SU-DHL-6 (cell line): ENCODE data around the gene DNAJC11.
"Not testable (repeated sequence)": the region's sequence is repeated elsewhere in the genome, so short reads cannot be mapped to it uniquely, and the experiment has no call there.

Experiments
- H2AFZ ChIP-seq: fragments of 200-600 bp; sonication (generic); 2 replicates; pipeline ENCODE4 v1.6.1; 2014; ENCODE audit warnings: low read depth, mild to moderate bottlenecking, moderate library complexity, mixed read lengths, antibody characterized with exemption, low read length; ENCODE audit not compliant: severe bottlenecking
- H3F3A ChIP-seq: fragments of 200-600 bp; shearing (Covaris generic); 2 replicates; pipeline ENCODE4 v1.6.0; 2016; ENCODE audit warnings: antibody characterized with exemption, mild to moderate bottlenecking; ENCODE audit not compliant: insufficient read depth
- H3K27ac ChIP-seq: fragments of 200-600 bp; sonication (generic); 2 replicates; pipeline ENCODE4 v1.5.1; 2016; ENCODE audit warnings: low read depth, mild to moderate bottlenecking, low read length, moderate library complexity, mixed read lengths
- H3K27me3 ChIP-seq: fragments of 200-600 bp; sonication (generic), shearing (Covaris generic); 2 replicates; pipeline ENCODE4 v1.6.0; 2014; ENCODE audit warnings: mild to moderate bottlenecking, low read length
- H3K36me3 ChIP-seq: fragments of 200-600 bp; sonication (generic); 2 replicates; pipeline ENCODE4 v1.6.1; 2014; ENCODE audit warnings: mild to moderate bottlenecking, low read length, mixed read lengths
- H3K4me2 ChIP-seq: fragments of 300-600, 200-600 bp; shearing (Covaris generic), sonication (generic); 2 replicates; pipeline ENCODE4 v1.6.0; 2014; ENCODE audit warnings: low read length, low read depth, mild to moderate bottlenecking; ENCODE audit not compliant: poor library complexity, severe bottlenecking
- H3K4me3 ChIP-seq: fragments of 200-600 bp; sonication (generic); 2 replicates; pipeline ENCODE4 v1.5.1; 2014; ENCODE audit warnings: antibody characterized with exemption, low read length, mild to moderate bottlenecking, mixed read lengths; ENCODE audit not compliant: insufficient read depth, poor library complexity, severe bottlenecking
- H3K79me2 ChIP-seq: fragments of 200-600 bp; sonication (generic); 2 replicates; pipeline ENCODE4 v1.6.1; 2014; ENCODE audit warnings: mild to moderate bottlenecking, low read length, moderate library complexity; ENCODE audit not compliant: insufficient read depth
- H3K9ac ChIP-seq: fragments of 200-600 bp; sonication (generic); 2 replicates; pipeline ENCODE4 v1.7.0; 2014; ENCODE audit warnings: mild to moderate bottlenecking, low read length
- H3K9me2 ChIP-seq: fragments of 200-600 bp; sonication (generic); replicated peaks from 2 replicates; pipeline ENCODE4 v1.6.1; 2014; ENCODE audit warnings: low read length; ENCODE audit not compliant: insufficient read depth
- H3K9me3 ChIP-seq: fragments of 200-600 bp; sonication (generic); 2 replicates; pipeline ENCODE4 v1.6.1; 2014; ENCODE audit warnings: low read length, mixed read lengths; ENCODE audit not compliant: insufficient read depth
- H4K20me1 ChIP-seq: fragments of 200-600 bp; sonication (generic); 2 replicates; pipeline ENCODE4 v1.6.1; 2014; ENCODE audit warnings: low read depth, mild to moderate bottlenecking, antibody characterized with exemption, low read length, moderate library complexity, mixed read lengths
- EZH2phosphoT487 ChIP-seq: fragments of 200-600 bp; sonication (generic), shearing (Covaris generic); conservative IDR thresholded peaks from 2 replicates; pipeline ENCODE4 v1.6.1; 2018; ENCODE audit warnings: mild to moderate bottlenecking, antibody characterized with exemption, low read length, moderate library complexity, mixed read lengths
- TF ChIP-seq, protein P1 (sequence below): fragments of 200-600 bp; sonication (generic); IDR thresholded peaks from one replicate; pipeline ENCODE4 v1.5.1; 2017; ENCODE audit warnings: antibody characterized with exemption, mild to moderate bottlenecking, low read length, moderate library complexity; ENCODE audit not compliant: insufficient read depth, poor library complexity, severe bottlenecking

Gene DNAJC11

GRCh38 chr1:6646499-6647148, 55.0 kb downstream of the DNAJC11 start:
- no peak overlapping the region for H3K4me3 ChIP-seq
- H3K36me3 ChIP-seq = no peaks in the 10 kb centered on the region
- no peak overlapping the region for H3K27ac ChIP-seq
- H3K9ac ChIP-seq = no peak overlapping the region
- TF ChIP-seq, protein P1, sequence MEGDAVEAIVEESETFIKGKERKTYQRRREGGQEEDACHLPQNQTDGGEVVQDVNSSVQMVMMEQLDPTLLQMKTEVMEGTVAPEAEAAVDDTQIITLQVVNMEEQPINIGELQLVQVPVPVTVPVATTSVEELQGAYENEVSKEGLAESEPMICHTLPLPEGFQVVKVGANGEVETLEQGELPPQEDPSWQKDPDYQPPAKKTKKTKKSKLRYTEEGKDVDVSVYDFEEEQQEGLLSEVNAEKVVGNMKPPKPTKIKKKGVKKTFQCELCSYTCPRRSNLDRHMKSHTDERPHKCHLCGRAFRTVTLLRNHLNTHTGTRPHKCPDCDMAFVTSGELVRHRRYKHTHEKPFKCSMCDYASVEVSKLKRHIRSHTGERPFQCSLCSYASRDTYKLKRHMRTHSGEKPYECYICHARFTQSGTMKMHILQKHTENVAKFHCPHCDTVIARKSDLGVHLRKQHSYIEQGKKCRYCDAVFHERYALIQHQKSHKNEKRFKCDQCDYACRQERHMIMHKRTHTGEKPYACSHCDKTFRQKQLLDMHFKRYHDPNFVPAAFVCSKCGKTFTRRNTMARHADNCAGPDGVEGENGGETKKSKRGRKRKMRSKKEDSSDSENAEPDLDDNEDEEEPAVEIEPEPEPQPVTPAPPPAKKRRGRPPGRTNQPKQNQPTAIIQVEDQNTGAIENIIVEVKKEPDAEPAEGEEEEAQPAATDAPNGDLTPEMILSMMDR = peak; percentile 27
- TF ChIP-seq EZH2phosphoT487 = no peak
- no peaks in the 10 kb centered on the region for H3K9me2 ChIP-seq
- no peaks in the 10 kb centered on the region for H3K27me3 ChIP-seq
- no peak overlapping the region for H3K4me2 ChIP-seq
- H2AFZ ChIP-seq = no peak overlapping the region
- no peaks in the 10 kb centered on the region for H3F3A ChIP-seq
- no peaks in the 10 kb centered on the region for H3K79me2 ChIP-seq
- H4K20me1 ChIP-seq = no peaks in the 10 kb centered on the region
- no peaks in the 10 kb centered on the region for H3K9me3 ChIP-seq

DNA sequence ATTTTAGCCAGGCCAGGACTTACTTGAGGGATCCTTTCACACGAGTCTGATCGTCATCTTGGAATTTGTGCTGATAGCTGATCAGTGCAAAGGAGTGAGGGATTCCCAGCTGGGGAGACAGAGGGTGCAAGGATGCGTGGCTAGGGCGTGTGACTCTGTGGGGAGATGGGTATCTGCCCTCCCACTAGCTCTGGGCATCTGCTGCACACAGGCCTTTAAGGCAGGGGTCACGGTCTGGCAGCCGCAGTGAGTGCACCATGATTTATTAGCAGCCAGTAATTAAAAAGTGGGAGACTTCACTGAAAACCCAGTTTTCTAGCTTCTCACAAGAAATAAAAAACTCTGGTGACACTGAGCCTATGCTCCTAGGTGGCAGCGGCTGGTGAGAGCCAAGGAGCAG, 56.6 kb downstream of the DNAJC11 start:
- no peak overlapping the region for H3K4me2 ChIP-seq
- H3K9me2 ChIP-seq = no peaks in the 10 kb centered on the region
- no peaks in the 10 kb centered on the region for H3K79me2 ChIP-seq
- no peaks in the 10 kb centered on the region for H3K27me3 ChIP-seq
- TF ChIP-seq, protein P1 = no peak
- TF ChIP-seq EZH2phosphoT487 = no peak
- H4K20me1 ChIP-seq = no peaks in the 10 kb centered on the region
- peaks cover 3% of the 10 kb centered on the region; the same call in 1 of the 2 replicates for H3K36me3 ChIP-seq
- no peak overlapping the region for H3K4me3 ChIP-seq
- no peak overlapping the region for H3K27ac ChIP-seq
- H3K9me3 ChIP-seq = no peaks in the 10 kb centered on the region
- H3F3A ChIP-seq = no peaks in the 10 kb centered on the region
- H3K9ac ChIP-seq = no peak overlapping the region
- H2AFZ ChIP-seq = no peak overlapping the region

- H3K9me2 ChIP-seq, H3K9ac ChIP-seq, H3K4me2 ChIP-seq, H3K27ac ChIP-seq, H3K36me3 ChIP-seq, H2AFZ ChIP-seq, H3K27me3 ChIP-seq, H3K4me3 ChIP-seq, H3F3A ChIP-seq, H3K79me2 ChIP-seq, H3K9me3 ChIP-seq, H4K20me1 ChIP-seq: not testable (repeated sequence)
These were observed 60.7 kb downstream of the DNAJC11 start for GRCh38 chr1:6640867-6641266.

DNA sequence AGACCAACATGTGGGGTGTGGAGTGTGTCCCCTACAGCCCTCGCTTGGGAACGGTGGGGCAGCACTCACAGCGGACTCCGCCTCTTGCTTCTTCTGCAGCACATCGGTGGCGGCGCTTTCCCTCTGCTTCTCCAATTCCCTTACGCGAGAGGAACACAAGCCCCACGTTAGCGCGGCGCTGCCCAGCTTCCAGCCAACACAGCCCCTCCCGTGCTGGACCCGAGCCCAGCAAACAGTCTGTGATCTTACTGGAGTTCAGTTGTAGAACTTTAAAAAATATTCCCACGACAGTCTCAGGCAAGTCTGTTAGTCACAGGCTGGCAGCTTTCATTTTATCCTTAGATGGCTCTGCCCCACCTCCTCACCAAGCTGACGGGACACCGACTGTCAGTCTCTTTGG, 63.4 kb downstream of the DNAJC11 start:
- H3K4me3 ChIP-seq = no peak overlapping the region
- H3K9me3 ChIP-seq = no peaks in the 10 kb centered on the region
- no peaks in the 10 kb centered on the region for H3K9me2 ChIP-seq
- H3K4me2 ChIP-seq = no peak overlapping the region
- no peaks in the 10 kb centered on the region for H3K27me3 ChIP-seq
- H3F3A ChIP-seq = no peaks in the 10 kb centered on the region
- TF ChIP-seq, protein P1 = no peak
- no peak for TF ChIP-seq EZH2phosphoT487
- H2AFZ ChIP-seq = no peak overlapping the region
- H3K9ac ChIP-seq = no peak overlapping the region
- H4K20me1 ChIP-seq = no peaks in the 10 kb centered on the region
- no peaks in the 10 kb centered on the region for H3K79me2 ChIP-seq
- H3K36me3 ChIP-seq = peaks cover 3% of the 10 kb centered on the region; the same call in 1 of the 2 replicates
- no peak overlapping the region for H3K27ac ChIP-seq
